Body of pancreas (tissue), 4 donors: ENCODE results near the gene DNASE1L2.

Experiments
- CTCF ChIP-seq, 7 experiments: fragments of 450-650 bp in 4 of 7; fragments of 200-600 bp in 3 of 7; sonication (generic) in 3 of 7; IDR thresholded peaks; one replicate each; pipeline ENCODE4 v1.5.1; 2016 to 2019; ENCODE audit warnings: antibody characterized with exemption in 7 of 7
- POLR2A ChIP-seq, 3 donors: fragments of 450-650 bp; IDR thresholded peaks; one replicate each; pipeline ENCODE4 v1.6.1; 2016; ENCODE audit warnings: antibody characterized with exemption in 3 of 3, mild to moderate bottlenecking in 2 of 3

GRCh38 chr16:2191446-2191706 is 44.9 kb upstream of the DNASE1L2 start:
- TF ChIP-seq CTCF (IDR thresholded peaks at IDR 0.05) (no peak), POLR2A (IDR thresholded peaks at IDR 0.05) (no peak)
